HEK293 (cell line): ENCODE data around the gene NSG1.

Source experiments
- CTCF ChIA-PET: fragments of 350-600 bp; formaldehyde crosslinking; extraction: SDS; loops from one replicate; lab custom pipeline; 2021; ENCODE audit warnings: antibody characterized with exemption; lab: Yijun Ruan, JAX
- POLR2A ChIA-PET: fragments of 300-600 bp; formaldehyde crosslinking; extraction: SDS; loops from one replicate; lab custom pipeline; 2020; ENCODE audit warnings: antibody characterized with exemption, inconsistent platforms; lab: Yijun Ruan, JAX
- H3K27ac ChIP-seq: fragments of 200-500 bp; sonication (Bioruptor generic); 2 replicates; pipeline ENCODE4 v1.5.1; 2014; ENCODE audit warnings: low read depth, low read length, control low read depth, inconsistent platforms; ENCODE audit errors: extremely low read depth
- H3K36me3 ChIP-seq, 2 experiments: fragments of 200-500 bp in 1 of 2; sonication (Bioruptor generic) in 1 of 2; 1 replicate in 1 of 2; 2 replicates in 1 of 2; pipeline ENCODE4 v1.5.1; 2014 to 2017; ENCODE audit warnings: inconsistent platforms in 2 of 2, low read length in 2 of 2; ENCODE audit not compliant: control insufficient read depth in 2 of 2, insufficient read depth in 1 of 2
- H3K4me1 ChIP-seq: fragments of 200-500 bp; sonication (Bioruptor generic); 2 replicates; pipeline ENCODE4 v1.5.1; 2014; ENCODE audit warnings: mild to moderate bottlenecking, low read length, inconsistent platforms; ENCODE audit not compliant: control insufficient read depth, insufficient read depth
- H3K4me3 ChIP-seq: 2 replicates; pipeline ENCODE4 v1.5.1; 2011; ENCODE audit warnings: low read depth, mild to moderate bottlenecking, control low read depth, low read length, moderate library complexity
- H3K9me3 ChIP-seq: fragments of 200-500 bp; sonication (Bioruptor generic); 2 replicates; pipeline ENCODE4 v1.5.1; 2014; ENCODE audit warnings: low read depth, low read length, inconsistent platforms; ENCODE audit not compliant: control insufficient read depth, insufficient read depth
- BCL6B ChIP-seq: fragments of 450-650 bp; formaldehyde crosslinking; IDR thresholded peaks from 2 replicates; pipeline ENCODE4 v1.5.1; 2017; ENCODE audit warnings: missing biosample characterization, missing genetic modification characterization
- EGR2 ChIP-seq: fragments of 450-650 bp; formaldehyde crosslinking; IDR thresholded peaks from 2 replicates; pipeline ENCODE4 v1.5.1; 2016; ENCODE audit warnings: low read depth, missing biosample characterization, missing genetic modification characterization
- GLIS1 ChIP-seq: fragments of 450-650 bp; formaldehyde crosslinking; IDR thresholded peaks from 2 replicates; pipeline ENCODE4 v1.5.1; 2016; ENCODE audit warnings: missing biosample characterization, missing genetic modification characterization
- HIC1 ChIP-seq: fragments of 450-650 bp; formaldehyde crosslinking; IDR thresholded peaks from 2 replicates; pipeline ENCODE4 v1.5.1; 2016; ENCODE audit warnings: missing biosample characterization, missing genetic modification characterization
- HOXD13 ChIP-seq: sonication (generic); formaldehyde crosslinking; IDR thresholded peaks from 2 replicates; pipeline ENCODE4 v1.8.0; 2022; ENCODE audit warnings: missing genetic modification reagents, borderline replicate concordance
- KLF1 ChIP-seq: fragments of 450-650 bp; formaldehyde crosslinking; IDR thresholded peaks from 2 replicates; pipeline ENCODE4 v1.5.1; 2016; ENCODE audit warnings: missing biosample characterization, missing genetic modification characterization
- RBAK ChIP-seq: fragments of 450-650 bp; formaldehyde crosslinking; IDR thresholded peaks from 2 replicates; pipeline ENCODE4 v1.5.1; 2016; ENCODE audit warnings: missing biosample characterization, missing genetic modification characterization
- SP2 ChIP-seq: fragments of 450-650 bp; formaldehyde crosslinking; IDR thresholded peaks from 2 replicates; pipeline ENCODE4 v1.5.1; 2016; ENCODE audit warnings: missing biosample characterization, missing genetic modification characterization
- ZBTB20 ChIP-seq: fragments of 450-650 bp; formaldehyde crosslinking; IDR thresholded peaks from 2 replicates; pipeline ENCODE4 v1.5.1; 2016; ENCODE audit warnings: missing biosample characterization, missing genetic modification characterization
- ZNF138 ChIP-seq: fragments of 450-650 bp; formaldehyde crosslinking; IDR thresholded peaks from 2 replicates; pipeline ENCODE4 v1.5.1; 2016; ENCODE audit warnings: missing biosample characterization, missing genetic modification characterization, borderline replicate concordance
- ZNF404 ChIP-seq: fragments of 450-650 bp; formaldehyde crosslinking; IDR thresholded peaks from 2 replicates; pipeline ENCODE4 v1.5.1; 2017; ENCODE audit warnings: missing biosample characterization, missing genetic modification characterization
- ZNF426 ChIP-seq: fragments of 450-650 bp; formaldehyde crosslinking; IDR thresholded peaks from 2 replicates; pipeline ENCODE4 v1.5.1; 2017; ENCODE audit warnings: missing biosample characterization, missing genetic modification characterization, mild to moderate bottlenecking, inconsistent platforms, moderate library complexity
- ZNF518A ChIP-seq: fragments of 450-650 bp; formaldehyde crosslinking; conservative IDR thresholded peaks from 2 replicates; pipeline ENCODE4 v1.5.1; 2016; ENCODE audit warnings: low read depth, missing biosample characterization, missing genetic modification characterization
- ZNF610 ChIP-seq: fragments of 450-650 bp; formaldehyde crosslinking; IDR thresholded peaks from 2 replicates; pipeline ENCODE4 v1.5.1; 2016; ENCODE audit warnings: missing biosample characterization, missing genetic modification characterization, borderline replicate concordance
- ZNF621 ChIP-seq: fragments of 450-650 bp; formaldehyde crosslinking; IDR thresholded peaks from 2 replicates; pipeline ENCODE4 v1.5.1; 2017; ENCODE audit warnings: missing biosample characterization, missing genetic modification characterization
- ZNF658 ChIP-seq: fragments of 450-650 bp; formaldehyde crosslinking; IDR thresholded peaks from 2 replicates; pipeline ENCODE4; 2016; ENCODE audit warnings: missing biosample characterization, missing genetic modification characterization
- ZNF776 ChIP-seq: fragments of 450-650 bp; formaldehyde crosslinking; IDR thresholded peaks from 2 replicates; pipeline ENCODE4 v1.5.0; 2017; ENCODE audit warnings: missing biosample characterization, missing genetic modification characterization, borderline replicate concordance
- TF ChIP-seq, protein P1 (sequence below): fragments of 450-650 bp; formaldehyde crosslinking; IDR thresholded peaks from 2 replicates; pipeline ENCODE4 v1.5.1; 2017; ENCODE audit warnings: missing biosample characterization, missing genetic modification characterization

Gene NSG1

GRCh38 chr4:4386296-4386735 lies 586 bp upstream of the NSG1 start (continued):
- TF ChIP-seq ZNF518A: no peak
- peak; percentile 53; the same call in 1 of the 2 replicates for TF ChIP-seq EGR2
- no peak for TF ChIP-seq ZNF658 (tag by site-specific recombination)

- POLR2A ChIA-PET: no interaction called here
- Histone ChIP-seq H3K4me1 (no peaks in the 10 kb centered on the region), H3K4me3 (peak overlapping the region; percentile 40), H3K9me3 (no peaks in the 10 kb centered on the region), H3K27ac (no peak overlapping the region), H3K36me3 (peaks cover 0 to 5% of the 10 kb centered on the region in 2 experiments; a peak in 1 of 3 replicates)
- no peak for TF ChIP-seq ZNF610 (tag by site-specific recombination)
- peak; percentile 91 for TF ChIP-seq KLF1 (tag by site-specific recombination)
- 0 out of 2 replicates have a peak, but pooled peaks have one; percentile 16 for TF ChIP-seq SP2 (tag by site-specific recombination)
- CTCF ChIA-PET: interaction anchor here (0.7 kb wide), 1 partner anchor 143 kb away, joined by 3 read pairs; no protein-coding TSS in a partner anchor
These were observed 819 bp downstream of the NSG1 start for GRCh38 chr4:4387531-4388310.

- CTCF ChIA-PET: no interaction called here
- no peaks in the 10 kb centered on the region for H3K4me1 ChIP-seq
- no peak overlapping the region for H3K4me3 ChIP-seq
- no peaks in the 10 kb centered on the region for H3K9me3 ChIP-seq
- H3K27ac ChIP-seq: no peak overlapping the region
- no peak for TF ChIP-seq ZNF776
- TF ChIP-seq ZNF621: no peak
- TF ChIP-seq RBAK (tag by site-specific recombination): no peak
- TF ChIP-seq BCL6B (tag by site-specific recombination): no peak
- TF ChIP-seq HOXD13 (CRISPR knock-in tag): no peak
- TF ChIP-seq HIC1: no peak
- no peak for TF ChIP-seq ZNF426 (tag by site-specific recombination)
- no peak for TF ChIP-seq ZNF138 (tag by site-specific recombination)
- TF ChIP-seq ZBTB20 (tag by site-specific recombination): no peak
- no peak for TF ChIP-seq ZNF404 (tag by site-specific recombination)
- TF ChIP-seq, protein P1, sequence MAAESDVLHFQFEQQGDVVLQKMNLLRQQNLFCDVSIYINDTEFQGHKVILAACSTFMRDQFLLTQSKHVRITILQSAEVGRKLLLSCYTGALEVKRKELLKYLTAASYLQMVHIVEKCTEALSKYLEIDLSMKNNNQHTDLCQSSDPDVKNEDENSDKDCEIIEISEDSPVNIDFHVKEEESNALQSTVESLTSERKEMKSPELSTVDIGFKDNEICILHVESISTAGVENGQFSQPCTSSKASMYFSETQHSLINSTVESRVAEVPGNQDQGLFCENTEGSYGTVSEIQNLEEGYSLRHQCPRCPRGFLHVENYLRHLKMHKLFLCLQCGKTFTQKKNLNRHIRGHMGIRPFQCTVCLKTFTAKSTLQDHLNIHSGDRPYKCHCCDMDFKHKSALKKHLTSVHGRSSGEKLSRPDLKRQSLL: no peak
- TF ChIP-seq GLIS1 (tag by site-specific recombination): no peak
- POLR2A ChIA-PET: no interaction called here
- H3K36me3 ChIP-seq: peaks cover 0 to 5% of the 10 kb centered on the region in 2 experiments; a peak in 1 of 3 replicates
These were observed 1.4 kb downstream of the NSG1 start for GRCh38 chr4:4388311-4388790.
